Measurements from ENCODE around the gene UGT1A9.
A peak's percentile ranks its signal among the peaks of the same experiment; 100 is the strongest.

UGT1A9 gene

GRCh38 chr2:233796254-233796653 is 124.6 kb downstream of the UGT1A9 start:
- no peak for DNase-seq (ENCODE audit: low spot score)

GRCh38 chr2:233798335-233799086 is 126.8 kb downstream of the UGT1A9 start:
- peak; percentile 49 for DNase-seq (ENCODE audit: low spot score)

- peak; percentile 34 for DNase-seq (ENCODE audit: low spot score)
Measured at GRCh38 chr2:233799087-233799665, 127.5 kb downstream of the UGT1A9 start.

- no peak for DNase-seq (ENCODE audit: low spot score)
Measured at GRCh38 chr2:233799716-233800115, 128.0 kb downstream of the UGT1A9 start.

GRCh38 chr2:233800208-233800607 is 128.5 kb downstream of the UGT1A9 start:
- peak; percentile 58 for DNase-seq (ENCODE audit: low spot score)

- no peak for DNase-seq (ENCODE audit: low spot score)
Measured at GRCh38 chr2:233801357-233802131, 129.8 kb downstream of the UGT1A9 start.

GRCh38 chr2:233802132-233802815 is 130.6 kb downstream of the UGT1A9 start:
- no peak for DNase-seq (ENCODE audit: low spot score)

- peak; percentile 55 for DNase-seq (ENCODE audit: low spot score)
Measured at GRCh38 chr2:233803292-233803911, 131.7 kb downstream of the UGT1A9 start.

GRCh38 chr2:233803994-233804393 is 132.3 kb downstream of the UGT1A9 start:
- DNase-seq (ENCODE audit: low spot score) = peak; percentile 45

- DNase-seq (ENCODE audit: low spot score) = no peak
Measured at GRCh38 chr2:233807215-233807865, 135.6 kb downstream of the UGT1A9 start.

GRCh38 chr2:233807966-233808935 is 136.6 kb downstream of the UGT1A9 start:
- peak; percentile 55 for DNase-seq (ENCODE audit: low spot score)

GRCh38 chr2:233810385-233810784 is 138.7 kb downstream of the UGT1A9 start:
- no peak for DNase-seq (ENCODE audit: low spot score)

- DNase-seq (ENCODE audit: low spot score) = no peak
Measured at GRCh38 chr2:233811087-233811486, 139.4 kb downstream of the UGT1A9 start.

- DNase-seq (ENCODE audit: low spot score) = no peak
Measured at GRCh38 chr2:233811732-233812131, 140.0 kb downstream of the UGT1A9 start.

- peak; percentile 33 for DNase-seq (ENCODE audit: low spot score)
Measured at GRCh38 chr2:233813236-233814055, 141.7 kb downstream of the UGT1A9 start.

GRCh38 chr2:233814056-233814835 is 142.5 kb downstream of the UGT1A9 start:
- peak; percentile 18 for DNase-seq (ENCODE audit: low spot score)

- DNase-seq (ENCODE audit: low spot score) = no peak
Measured at GRCh38 chr2:233815861-233816260, 144.2 kb downstream of the UGT1A9 start.

GRCh38 chr2:233816334-233816733 is 144.6 kb downstream of the UGT1A9 start:
- no peak for DNase-seq (ENCODE audit: low spot score)
